WTC11 (cell line): ENCODE results near the gene CCDC92. TPM values are rescaled to one million over a fixed set of nuclear protein-coding genes. Genes with fewer than 3 reads are reported as not detected.

Experiments
- ATAC-seq: fragments of 200-7000 bp; cut with Tn5 transposase; 2 replicates; pipeline ENCODE4 v1.10.0; 2021; ENCODE audit warnings: mild to moderate bottlenecking, moderate library complexity
- CTCF ChIA-PET: fragments of 300-600 bp; sonication (Branson Sonifier 250); formaldehyde crosslinking; loops from one replicate; lab custom pipeline; 2021; ENCODE audit warnings: antibody characterized with exemption; lab: Charles Lee
- POLR2A ChIA-PET: fragments of 350-600 bp; sonication (Branson Sonifier 250); formaldehyde crosslinking; loops from one replicate; lab custom pipeline; 2021; ENCODE audit warnings: antibody characterized with exemption; lab: Charles Lee
- DNase-seq: peaks from one replicate; pipeline ENCODE4 v3.0.0; 2021; ENCODE audit warnings: low spot score
- H3K27ac Mint-ChIP-seq: 2 replicates; pipeline ENCODE4 v1.8.0; 2021; ENCODE audit warnings: mixed read lengths
- H3K27me3 Mint-ChIP-seq: 2 replicates; pipeline ENCODE4 v1.8.0; 2021; ENCODE audit warnings: low read depth, mild to moderate bottlenecking, moderate library complexity, mixed read lengths
- H3K36me3 Mint-ChIP-seq: 2 replicates; pipeline ENCODE4 v1.8.0; 2021; ENCODE audit warnings: mixed read lengths
- H3K4me1 Mint-ChIP-seq: 2 replicates; pipeline ENCODE4 v1.8.0; 2022; ENCODE audit warnings: mixed read lengths
- H3K4me3 Mint-ChIP-seq: 2 replicates; pipeline ENCODE4 v1.8.0; 2021; ENCODE audit warnings: mild to moderate bottlenecking, moderate library complexity, mixed read lengths
- H3K9me3 Mint-ChIP-seq: 2 replicates; pipeline ENCODE4 v1.8.0; 2021; ENCODE audit warnings: mixed read lengths
- AR ChIP-seq: fragments of 250-450 bp; sonication (Bioruptor Pico); IDR thresholded peaks from 2 replicates; pipeline ENCODE4 v1.9.0; 2021; ENCODE audit warnings: mild to moderate bottlenecking
- ATF1 ChIP-seq: sonication (generic); formaldehyde crosslinking; IDR thresholded peaks from 2 replicates; pipeline ENCODE4 v1.8.1; 2023; ENCODE audit warnings: mild to moderate bottlenecking, moderate library complexity, missing genetic modification reagents
- CBFB ChIP-seq: sonication (generic); formaldehyde crosslinking; IDR thresholded peaks from 2 replicates; pipeline ENCODE4 v1.8.1; 2022; ENCODE audit warnings: mild to moderate bottlenecking, low read depth, missing genetic modification reagents
- CREB1 ChIP-seq: sonication (generic); formaldehyde crosslinking; IDR thresholded peaks from 2 replicates; pipeline ENCODE4 v1.8.0; 2023; ENCODE audit warnings: mild to moderate bottlenecking, missing genetic modification reagents
- E2F5 ChIP-seq: sonication (generic); formaldehyde crosslinking; IDR thresholded peaks from 2 replicates; pipeline ENCODE4 v1.8.1; 2022; ENCODE audit warnings: mild to moderate bottlenecking, moderate library complexity, missing genetic modification reagents
- EMX1 ChIP-seq: fragments of 250-450 bp; sonication (Bioruptor Pico); IDR thresholded peaks from 2 replicates; pipeline ENCODE4 v1.8.0; 2021; ENCODE audit warnings: mild to moderate bottlenecking
- HMGA2 ChIP-seq: fragments of 250-450 bp; sonication (Bioruptor Pico); IDR thresholded peaks from 2 replicates; pipeline ENCODE4 v1.4.0; 2021; ENCODE audit warnings: mild to moderate bottlenecking, moderate library complexity
- IRF1 ChIP-seq: sonication (generic); formaldehyde crosslinking; IDR thresholded peaks from 2 replicates; pipeline ENCODE4 v1.8.0; 2023; ENCODE audit warnings: missing genetic modification reagents
- IRF2 ChIP-seq: sonication (generic); formaldehyde crosslinking; IDR thresholded peaks from 2 replicates; pipeline ENCODE4 v1.8.0; 2022; ENCODE audit warnings: low read depth, missing genetic modification reagents, borderline replicate concordance
- JUN ChIP-seq: sonication (generic); formaldehyde crosslinking; IDR thresholded peaks from 2 replicates; pipeline ENCODE4 v1.8.0; 2023; ENCODE audit warnings: mild to moderate bottlenecking, missing genetic modification reagents
- MAX ChIP-seq: sonication (generic); formaldehyde crosslinking; IDR thresholded peaks from 2 replicates; pipeline ENCODE4 v1.8.0; 2022; ENCODE audit warnings: mild to moderate bottlenecking, missing genetic modification reagents
- NFE2L1 ChIP-seq: sonication (generic); formaldehyde crosslinking; IDR thresholded peaks from 2 replicates; pipeline ENCODE4 v1.8.1; 2023; ENCODE audit warnings: missing genetic modification reagents
- PRRX2 ChIP-seq: fragments of 250-450 bp; sonication (Bioruptor Pico); IDR thresholded peaks from 2 replicates; pipeline ENCODE4 v1.8.0; 2021; ENCODE audit warnings: mild to moderate bottlenecking
- SMAD3 ChIP-seq: sonication (generic); formaldehyde crosslinking; IDR thresholded peaks from 2 replicates; pipeline ENCODE4 v1.8.0; 2022; ENCODE audit warnings: missing genetic modification reagents, mild to moderate bottlenecking, borderline replicate concordance
- STAT6 ChIP-seq: sonication (generic); formaldehyde crosslinking; conservative IDR thresholded peaks from 2 replicates; pipeline ENCODE4 v1.8.1; 2023; ENCODE audit warnings: mild to moderate bottlenecking, low read depth, missing genetic modification reagents, moderate library complexity
- USF1 ChIP-seq: sonication (generic); formaldehyde crosslinking; IDR thresholded peaks from 2 replicates; pipeline ENCODE4 v1.8.0; 2022; ENCODE audit warnings: mild to moderate bottlenecking, missing genetic modification reagents
- ZMAT4 ChIP-seq: fragments of 250-450 bp; sonication (Bioruptor Pico); IDR thresholded peaks from 2 replicates; pipeline ENCODE4 v1.9.0; 2021; ENCODE audit warnings: mild to moderate bottlenecking
- ZNF121 ChIP-seq: sonication (generic); formaldehyde crosslinking; IDR thresholded peaks from 2 replicates; pipeline ENCODE4 v1.8.0; 2023; ENCODE audit warnings: missing genetic modification reagents
- ZNF138 ChIP-seq: sonication (generic); formaldehyde crosslinking; conservative IDR thresholded peaks from 2 replicates; pipeline ENCODE4 v1.8.1; 2022; ENCODE audit warnings: mild to moderate bottlenecking, moderate library complexity, missing genetic modification reagents
- ZNF396 ChIP-seq: fragments of 250-450 bp; sonication (Bioruptor Pico); IDR thresholded peaks from 2 replicates; pipeline ENCODE4 v1.8.0; 2021; ENCODE audit warnings: mild to moderate bottlenecking, moderate library complexity, borderline replicate concordance
- ZNF416 ChIP-seq: fragments of 250-450 bp; sonication (Bioruptor Pico); IDR thresholded peaks from 2 replicates; pipeline ENCODE4 v1.9.0; 2021; ENCODE audit warnings: mild to moderate bottlenecking, inconsistent platforms
- ZNF671 ChIP-seq: fragments of 250-450 bp; sonication (Bioruptor Pico); IDR thresholded peaks from 2 replicates; pipeline ENCODE4 v1.8.0; 2021; ENCODE audit warnings: mild to moderate bottlenecking
- total RNA-seq: library from RNA; stranded (reverse); gene quantifications from 3 replicates; pipeline ENCODE4 v1.2.3, GENCODE V29; 2021

The CCDC92 gene
- total RNA-seq, 1 experiment from 2014 or later: 2.7 TPM

- Mint-ChIP-seq H3K36me3 (peaks cover 10% of the 10 kb centered on the region), H3K27ac (no peak overlapping the region), H3K4me1 (no peaks in the 10 kb centered on the region), H3K27me3 (peaks cover 14% of the 10 kb centered on the region), H3K9me3 (peaks cover 10% of the 10 kb centered on the region), H3K4me3 (no peak overlapping the region)
- TF ChIP-seq CBFB (no peak), HMGA2 (no peak), ZNF396 (CRISPR knock-in tag) (no peak), ZNF121 (CRISPR knock-in tag) (no peak), IRF2 (CRISPR knock-in tag) (no peak), JUN (CRISPR knock-in tag) (no peak), PRRX2 (CRISPR knock-in tag) (no peak), ZNF416 (CRISPR knock-in tag) (no peak), STAT6 (CRISPR knock-in tag) (no peak), MAX (no peak), USF1 (CRISPR knock-in tag) (no peak), AR (CRISPR knock-in tag) (no peak), E2F5 (CRISPR knock-in tag) (no peak), ZNF138 (CRISPR knock-in tag) (no peak), NFE2L1 (CRISPR knock-in tag) (no peak)
- DNase-seq (no peak), ATAC-seq (no peak)
- ChIA-PET POLR2A (no interaction called here), CTCF (interaction anchor here (1.0 kb wide), 2 partner anchors 30 to 75 kb away, joined by 3 to 4 read pairs; no protein-coding TSS in a partner anchor)
Measured at GRCh38 chr12:123908884-123909725, 63.5 kb downstream of the CCDC92 start.

GRCh38 chr12:123907726-123908476, 64.7 kb downstream of the CCDC92 start:
- Mint-ChIP-seq H3K9me3 (peaks cover 10% of the 10 kb centered on the region), H3K27ac (no peak overlapping the region), H3K36me3 (peaks cover 10% of the 10 kb centered on the region), H3K4me1 (no peaks in the 10 kb centered on the region), H3K4me3 (no peak overlapping the region), H3K27me3 (peaks cover 13% of the 10 kb centered on the region)
- CTCF ChIA-PET: interaction anchor here (1.0 kb wide), 1 partner anchor 76 kb away, joined by 3 read pairs; no protein-coding TSS in a partner anchor
- no peak for TF ChIP-seq ZMAT4 (CRISPR knock-in tag)
- TF ChIP-seq ZNF671 (CRISPR knock-in tag): no peak
- no peak for TF ChIP-seq EMX1 (CRISPR knock-in tag)
- no peak for TF ChIP-seq IRF1 (CRISPR knock-in tag)
- no peak for TF ChIP-seq SMAD3
- TF ChIP-seq CREB1 (CRISPR knock-in tag): no peak
- no peak for TF ChIP-seq ATF1 (CRISPR knock-in tag)
- no peak for TF ChIP-seq HMGA2
- POLR2A ChIA-PET: no interaction called here
- no peak for ATAC-seq
- DNase-seq: no peak
